ENCODE results near the gene KCNAB2.

- no peak for TF ChIP-seq CSDC2 (CRISPR knock-in tag; IDR thresholded peaks at IDR 0.05)
- TF ChIP-seq GLIS3 (CRISPR knock-in tag; IDR thresholded peaks at IDR 0.05): no peak
- TF ChIP-seq PATZ1 (CRISPR knock-in tag; IDR thresholded peaks at IDR 0.05; ENCODE audit: borderline replicate concordance): no peak
Measured at GRCh38 chr1:6142036-6142621, 96.4 kb downstream of the KCNAB2 start.

Measured in SK-N-SH treated with all-trans-retinoic acid at 6 μM for 48 hours (cell line).